HCT116 (cell line): ENCODE results near the gene OPRD1. TPM values are rescaled to one million over a fixed set of nuclear protein-coding genes. Genes with fewer than 3 reads are reported as not detected.

ENCODE experiments used
- ATAC-seq: fragments of 200-7000 bp; cut with Tn5 transposase; 2 replicates; pipeline ENCODE4 v1.9.1; 2020; ENCODE audit warnings: mild to moderate bottlenecking, moderate library complexity
- BruUV-seq: library from RNA; stranded (reverse); fragments of 400-500 nt; replicated peaks from 2 replicates; lab custom pipeline; 2021; lab: Mats Ljungman, UMichigan
- CTCF ChIA-PET: fragments of 300-600 bp; sonication (Branson Sonifier 250); formaldehyde crosslinking; loops from one replicate; lab custom pipeline; 2021; ENCODE audit warnings: antibody characterized with exemption; lab: Charles Lee
- POLR2A ChIA-PET: fragments of 300-600, 350-600 bp; sonication (Branson Sonifier 250); formaldehyde crosslinking; loops from one replicate; lab custom pipeline; 2021; ENCODE audit warnings: antibody characterized with exemption; lab: Charles Lee
- RAD21 ChIA-PET, 2 experiments: fragments of 300-600 bp; sonication (Branson Sonifier 250); formaldehyde crosslinking; loops; one replicate each; lab custom pipeline; 2023; ENCODE audit warnings: low total read pairs in 2 of 2; ENCODE audit not compliant: uncharacterized antibody in 2 of 2, unreplicated experiment in 2 of 2, low non-redundant PET in 1 of 2; lab: Charles Lee
- DNase-seq: peaks from one replicate; pipeline ENCODE4 v3.0.0-alpha.2; 2010; ENCODE audit warnings: low read depth, low spot score
- H2AFZ ChIP-seq: fragments of 200-600 bp; shearing (Covaris generic), sonication (generic); 2 replicates; pipeline ENCODE4 v1.6.1; 2017; ENCODE audit warnings: low read depth, mixed run types, mixed read lengths, antibody characterized with exemption, low read length; ENCODE audit not compliant: poor library complexity, severe bottlenecking
- H3K27ac ChIP-seq: 2 replicates; pipeline ENCODE4 v1.5.1; 2012; ENCODE audit warnings: low read depth, low read length
- H3K27me3 ChIP-seq: fragments of 200-600 bp; sonication (generic); 2 replicates; pipeline ENCODE4 v1.6.1; 2016; ENCODE audit warnings: mixed run types, low read length, mixed read lengths; ENCODE audit not compliant: insufficient read depth
- H3K36me3 ChIP-seq, 2 experiments: fragments of 200-500 bp in 1 of 2; fragments of 200-600 bp in 1 of 2; sonication (Bioruptor generic) in 1 of 2; sonication (generic) in 1 of 2; 2 replicates each; pipeline versions ENCODE4 v1.5.1 to v1.6.1; 2014 to 2016; ENCODE audit warnings: low read length in 2 of 2, inconsistent platforms in 1 of 2, mixed read lengths in 1 of 2, mixed run types in 1 of 2; ENCODE audit not compliant: insufficient read depth in 2 of 2, control insufficient read depth in 1 of 2
- H3K4me1 ChIP-seq, 2 experiments: fragments of 200-600 bp in 1 of 2; sonication (generic) in 1 of 2; 2 replicates each; pipeline versions ENCODE4 v1.5.1 to v1.6.1; 2012 to 2017; ENCODE audit warnings: low read length in 2 of 2, inconsistent platforms in 1 of 2, mild to moderate bottlenecking in 1 of 2, mixed read lengths in 1 of 2, mixed run types in 1 of 2, moderate library complexity in 1 of 2; ENCODE audit not compliant: insufficient read depth in 2 of 2, control insufficient read depth in 1 of 2
- H3K4me2 ChIP-seq: fragments of 200-600 bp; sonication (generic); 2 replicates; pipeline ENCODE4 v1.6.1; 2017; ENCODE audit warnings: mixed run types, low read length, mixed read lengths
- H3K4me3 ChIP-seq, 2 experiments: fragments of 200-600 bp in 1 of 2; sonication (generic) in 1 of 2; replicated peaks in 1 of 2; 2 replicates each; pipeline ENCODE4 v1.5.1; 2011 to 2016; ENCODE audit warnings: low read length in 2 of 2, control low read depth in 1 of 2, low read depth in 1 of 2, mild to moderate bottlenecking in 1 of 2, mixed read lengths in 1 of 2, mixed run types in 1 of 2
- H3K79me2 ChIP-seq: fragments of 200-600 bp; sonication (generic); 2 replicates; pipeline ENCODE4 v1.6.1; 2017; ENCODE audit warnings: mild to moderate bottlenecking, mixed run types, low read length, moderate library complexity, mixed read lengths; ENCODE audit not compliant: insufficient read depth
- H3K9ac ChIP-seq: fragments of 200-600 bp; sonication (generic); 2 replicates; pipeline ENCODE4 v1.6.1; 2016; ENCODE audit warnings: low read length, mixed read lengths
- H3K9me2 ChIP-seq: fragments of 200-600 bp; sonication (generic), shearing (Covaris generic); 2 replicates; pipeline ENCODE4 v1.6.1; 2017; ENCODE audit warnings: mixed run types, mild to moderate bottlenecking, moderate library complexity; ENCODE audit not compliant: insufficient read depth
- H3K9me3 ChIP-seq, 2 experiments: fragments of 200-500 bp in 1 of 2; fragments of 200-600 bp in 1 of 2; sonication (Bioruptor generic) in 1 of 2; sonication (generic) in 1 of 2; 2 replicates each; pipeline ENCODE4 v1.6.1; 2014 to 2017; ENCODE audit warnings: low read length in 2 of 2, mixed read lengths in 2 of 2, inconsistent platforms in 1 of 2, low read depth in 1 of 2, mild to moderate bottlenecking in 1 of 2, mixed run types in 1 of 2, moderate library complexity in 1 of 2; ENCODE audit not compliant: control insufficient read depth in 1 of 2, insufficient read depth in 1 of 2
- H4K20me1 ChIP-seq: fragments of 200-600 bp; sonication (generic), shearing (Covaris generic); 2 replicates; pipeline ENCODE4 v1.6.1; 2017; ENCODE audit warnings: mixed run types, mild to moderate bottlenecking, moderate library complexity; ENCODE audit not compliant: insufficient read depth
- CTCF ChIP-seq, 3 experiments: fragments of 200-600 bp in 1 of 3; sonication (generic) in 1 of 3; IDR thresholded peaks in 2 of 3; conservative IDR thresholded peaks in 1 of 3; 2 replicates each; pipeline ENCODE4 v1.5.1; 2012 to 2017; ENCODE audit warnings: low read depth in 2 of 3, low read length in 2 of 3, antibody characterized with exemption in 1 of 3, borderline replicate concordance in 1 of 3, control low read depth in 1 of 3, mild to moderate bottlenecking in 1 of 3, mixed read lengths in 1 of 3, mixed run types in 1 of 3, moderate library complexity in 1 of 3; ENCODE audit not compliant: insufficient read depth in 1 of 3
- ELF1 ChIP-seq: IDR thresholded peaks from 2 replicates; pipeline ENCODE4 v1.6.1; 2012; ENCODE audit warnings: low read depth, borderline replicate concordance
- FOSL1 ChIP-seq: IDR thresholded peaks from 2 replicates; pipeline ENCODE4 v1.6.1; 2012; ENCODE audit warnings: low read depth
- YY1 ChIP-seq: IDR thresholded peaks from 2 replicates; pipeline ENCODE4 v1.6.1; 2011; ENCODE audit warnings: low read length, low read depth, moderate library complexity, mild to moderate bottlenecking; ENCODE audit not compliant: insufficient replicate concordance; ENCODE audit errors: extremely low read depth
- ZFX ChIP-seq: fragments of 450-650 bp; IDR thresholded peaks from 2 replicates; pipeline ENCODE4 v1.6.1; 2017
- ZNF274 ChIP-seq: fragments of 200-500 bp; sonication (Bioruptor generic); IDR thresholded peaks from 2 replicates; pipeline ENCODE4 v1.6.1; 2014; ENCODE audit warnings: mild to moderate bottlenecking, low read depth, low read length, inconsistent platforms
- intact Hi-C: fragments of 100-400 bp; cut with micrococcal nuclease; formaldehyde crosslinking; loops from 2 replicates; pipeline ENCODE4 v1.10.0; 2022
- total RNA-seq: library from RNA; stranded (reverse); gene quantifications from one replicate; pipeline ENCODE4 v1.2.1, GENCODE V29; 2021; ENCODE audit not compliant: unreplicated experiment

The OPRD1 gene
- total RNA-seq, 1 experiment from 2014 or later, result not detected

- Histone ChIP-seq H2AFZ (peak overlapping the region; percentile 33), H4K20me1 (no peaks in the 10 kb centered on the region), H3K4me1 (peaks cover 23 to 56% of the 10 kb centered on the region in 2 experiments), H3K27me3 (no peaks in the 10 kb centered on the region), H3K9ac (peak overlapping the region; percentile 54; the same call in 1 of the 2 replicates), H3K36me3 (no peaks in the 10 kb centered on the region), H3K27ac (peak overlapping the region; percentile 58), H3K4me3 (no peak overlapping the region), H3K4me2 (peak overlapping the region; percentile 65; the same call in 1 of the 2 replicates), H3K9me2 (no peaks in the 10 kb centered on the region), H3K9me3 (no peaks in the 10 kb centered on the region), H3K79me2 (peaks cover 5% of the 10 kb centered on the region; the same call in 1 of the 2 replicates)
- ChIA-PET CTCF (interaction anchor here (0.6 to 5.5 kb wide), 7 partner anchors 12 to 315 kb away, joined by 3 to 60 read pairs (median 6); partner anchors contain the start of genes EPB41 and SRSF4), POLR2A (interaction anchor here (0.6 to 2.0 kb wide), 10 partner anchors 12 to 1094 kb away, joined by 3 to 10 read pairs (median 4); partner anchors contain the start of genes RNU11, SRSF4 and TAF12), RAD21 (interaction anchor here (0.6 to 1.7 kb wide), 3 partner anchors 8 to 148 kb away, joined by 3 to 6 read pairs (median 4); partner anchors contain the start of gene EPB41 (in 1 of the 2))
- DNase-seq (no peak), ATAC-seq (no peak)
- intact Hi-C loops, result loop anchor here (2.0 kb wide), 1 partner anchor 295 kb away; the partner anchor contains the start of gene SRSF4
- no TSS peak for BruUV-seq
- TF ChIP-seq YY1, result no peak
These were observed 73.5 kb downstream of the OPRD1 start for GRCh38 chr1:28885472-28885877.

DNA sequence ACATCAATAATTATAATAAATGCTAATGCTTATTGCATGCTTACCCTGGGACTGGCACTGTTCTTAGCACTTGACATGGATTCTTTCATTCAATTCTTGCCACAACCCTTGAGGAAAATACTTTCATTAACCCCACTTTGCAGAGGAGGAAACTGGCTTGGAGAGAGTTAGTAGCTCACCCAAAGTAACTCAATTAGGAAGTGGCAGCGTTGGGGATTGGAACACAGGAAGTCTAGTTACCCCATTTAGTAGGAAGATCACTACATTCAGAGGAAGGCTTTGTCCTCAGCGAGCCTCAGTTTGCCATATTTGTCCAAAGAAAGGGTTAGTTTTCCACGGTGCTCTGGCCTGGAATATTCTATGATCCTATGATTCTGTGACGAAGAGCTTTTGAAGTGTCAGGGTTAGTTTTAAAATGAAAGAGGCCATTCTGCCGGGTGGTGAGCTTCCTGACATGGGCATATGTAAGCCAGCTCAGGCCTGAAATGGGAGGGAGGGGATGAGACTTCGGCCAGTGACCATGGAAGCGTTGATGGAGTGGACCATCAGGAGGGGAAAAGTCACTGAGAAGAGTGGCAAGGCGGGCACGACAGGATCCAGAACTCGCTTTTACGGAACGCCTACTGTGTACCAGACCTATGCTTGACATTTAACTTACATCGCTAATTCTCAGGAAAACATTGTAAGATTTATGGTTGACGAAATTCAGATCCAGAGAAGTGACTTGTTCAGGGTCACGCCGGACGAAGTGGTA is 74.2 kb downstream of the OPRD1 start:
- H3K9me2 ChIP-seq, result no peaks in the 10 kb centered on the region
- no peaks in the 10 kb centered on the region for H3K27me3 ChIP-seq
- RAD21 ChIA-PET, result no interaction called here
- CTCF ChIA-PET, result interaction anchor here (3.0 to 5.5 kb wide), 2 partner anchors 148 to 315 kb away, joined by 59 to 60 read pairs; no protein-coding TSS in a partner anchor
- DNase-seq (no peak), ATAC-seq (no peak)
- no peaks in the 10 kb centered on the region for H3K36me3 ChIP-seq
- H3K4me1 ChIP-seq, result peaks cover 23 to 56% of the 10 kb centered on the region in 2 experiments
- intact Hi-C loops, result loop anchor here (2.0 kb wide), 1 partner anchor 295 kb away; the partner anchor contains the start of gene SRSF4
- TF ChIP-seq ZNF274 (no peak), ELF1 (no peak), ZFX (no peak), FOSL1 (no peak), CTCF (IDR thresholded peaks at IDR 0.05 in 2 of 3, conservative IDR thresholded peaks at IDR 0.05 in 1 of 3; ENCODE audit: borderline replicate concordance in 1 of 3, insufficient read depth in 1 of 3, low read depth in 2 of 3, low read length in 2 of 3) (no peak)
- H3K9me3 ChIP-seq, result no peaks in the 10 kb centered on the region
- H3K79me2 ChIP-seq, result peaks cover 5% of the 10 kb centered on the region; the same call in 1 of the 2 replicates
- H4K20me1 ChIP-seq, result no peaks in the 10 kb centered on the region
- no peak overlapping the region for H3K9ac ChIP-seq
- peak overlapping the region; percentile 59 for H2AFZ ChIP-seq
- no peak overlapping the region; the same call in 1 of the 2 replicates for H3K27ac ChIP-seq
- BruUV-seq, result no TSS peak
- H3K4me2 ChIP-seq, result peak overlapping the region; percentile 99
- peak overlapping the region in 1 of 2 experiments; percentile 95; a peak in 2 of 4 replicates for H3K4me3 ChIP-seq
- POLR2A ChIA-PET, result interaction anchor here (1.3 kb wide), 1 partner anchor 296 kb away, joined by 4 read pairs; the partner anchor contains the start of gene SRSF4
